Body of pancreas (tissue), 4 donors: ENCODE results near the gene TAF11L6.
"Not testable (repeated sequence)": the region's sequence is repeated elsewhere in the genome, so short reads cannot be mapped to it uniquely, and the experiment has no call there.

Source experiments
- CTCF ChIP-seq, 7 experiments: fragments of 450-650 bp in 4 of 7; fragments of 200-600 bp in 3 of 7; sonication (generic) in 3 of 7; IDR thresholded peaks; one replicate each; pipeline ENCODE4 v1.5.1; 2016 to 2019; ENCODE audit warnings: antibody characterized with exemption in 7 of 7
- POLR2A ChIP-seq, 3 donors: fragments of 450-650 bp; IDR thresholded peaks; one replicate each; pipeline ENCODE4 v1.6.1; 2016; ENCODE audit warnings: antibody characterized with exemption in 3 of 3, mild to moderate bottlenecking in 2 of 3

- not testable (repeated sequence) for TF ChIP-seq CTCF, POLR2A (IDR thresholded peaks at IDR 0.05)
Measured at GRCh38 chr5:17528369-17528768, at the start of gene TAF11L6.
